K562 (cell line): ENCODE data around the gene NUP62. TPM values are rescaled to one million over a fixed set of nuclear protein-coding genes. Genes with fewer than 3 reads are reported as not detected.
A peak's percentile ranks its signal among the peaks of the same experiment; 100 is the strongest.

ENCODE experiments used
- C11orf30 ChIP-seq: fragments of 450-650 bp; IDR thresholded peaks from 2 replicates; pipeline ENCODE4 v1.6.1; 2016; ENCODE audit warnings: low read depth, mild to moderate bottlenecking
- COPS2 ChIP-seq: fragments of 450-650 bp; conservative IDR thresholded peaks from 2 replicates; pipeline ENCODE4 v1.6.1; 2016; ENCODE audit warnings: mild to moderate bottlenecking, moderate library complexity
- CREM ChIP-seq: IDR thresholded peaks from 2 replicates; pipeline ENCODE4 v1.6.1; 2014; ENCODE audit warnings: antibody characterized with exemption, low read depth
- FOXM1 ChIP-seq, 2 experiments: fragments of 450-650 bp in 1 of 2; sonication (generic) in 1 of 2; formaldehyde crosslinking in 1 of 2; IDR thresholded peaks; 2 replicates each; pipeline versions ENCODE4 v1.6.1 to v1.9.0; 2017 to 2022; ENCODE audit warnings: low read depth in 2 of 2, mild to moderate bottlenecking in 2 of 2, missing genetic modification reagents in 1 of 2, moderate library complexity in 1 of 2
- HDAC2 ChIP-seq: fragments of 450-650 bp; IDR thresholded peaks from 2 replicates; pipeline ENCODE4 v1.6.1; 2016; ENCODE audit warnings: mild to moderate bottlenecking
- HDAC8 ChIP-seq: fragments of 450-650 bp; IDR thresholded peaks from 2 replicates; pipeline ENCODE4 v1.6.1; 2016; ENCODE audit warnings: mild to moderate bottlenecking, missing genetic modification characterization, moderate library complexity, missing compliant biosample characterization
- HMGXB4 ChIP-seq: sonication (generic); formaldehyde crosslinking; IDR thresholded peaks from 2 replicates; pipeline ENCODE4 v1.8.1; 2023; ENCODE audit warnings: mild to moderate bottlenecking, missing genetic modification reagents
- IFI16 ChIP-seq: fragments of 250-450 bp; sonication (Bioruptor Pico); IDR thresholded peaks from 2 replicates; pipeline ENCODE4 v2.1.2; 2022; ENCODE audit warnings: mild to moderate bottlenecking, inconsistent platforms
- MLX ChIP-seq, 2 experiments: fragments of 450-650 bp in 1 of 2; sonication (generic) in 1 of 2; formaldehyde crosslinking; conservative IDR thresholded peaks; 2 replicates each; pipeline versions ENCODE4 v1.4.0 to v1.8.1; 2020 to 2022; ENCODE audit warnings: mild to moderate bottlenecking in 1 of 2, missing genetic modification reagents in 1 of 2
- POLR2A ChIP-seq: fragments of 450-650 bp; conservative IDR thresholded peaks from 2 replicates; pipeline ENCODE4 v1.6.1; 2016
- RFX1 ChIP-seq: fragments of 450-650 bp; IDR thresholded peaks from 2 replicates; pipeline ENCODE4 v1.6.1; 2016; ENCODE audit warnings: mild to moderate bottlenecking, moderate library complexity
- TCFL5 ChIP-seq: fragments of 250-450 bp; sonication (Bioruptor Pico); conservative IDR thresholded peaks from 2 replicates; pipeline ENCODE4 v1.6.1; 2021; ENCODE audit warnings: mild to moderate bottlenecking, moderate library complexity, matching md5 sums
- XRCC5 ChIP-seq: fragments of 200-400 bp; formaldehyde crosslinking; IDR thresholded peaks from 2 replicates; pipeline ENCODE4 v1.6.1; 2017; ENCODE audit warnings: low read depth, mild to moderate bottlenecking, low read length
- YY1 ChIP-seq, 3 experiments: IDR thresholded peaks; 2 replicates each; pipeline ENCODE4 v1.6.1; 2011; ENCODE audit warnings: low read length in 2 of 3, mild to moderate bottlenecking in 2 of 3, moderate library complexity in 2 of 3, borderline replicate concordance in 1 of 3, control low read depth in 1 of 3, low read depth in 1 of 3; ENCODE audit not compliant: insufficient read depth in 3 of 3, insufficient replicate concordance in 2 of 3, control insufficient read depth in 1 of 3, insufficient read length in 1 of 3; ENCODE audit errors: extremely low read depth in 1 of 3
- ZBTB1 ChIP-seq: sonication (generic); formaldehyde crosslinking; IDR thresholded peaks from 2 replicates; pipeline ENCODE4 v1.8.1; 2023; ENCODE audit warnings: missing genetic modification reagents, low read depth, mild to moderate bottlenecking, borderline replicate concordance
- ZBTB11 ChIP-seq, 3 experiments: fragments of 200-800 bp in 1 of 3; fragments of 250-450 bp in 1 of 3; fragments of 450-650 bp in 1 of 3; sonication (Bioruptor Pico) in 1 of 3; sonication (Bioruptor generic) in 1 of 3; formaldehyde crosslinking in 1 of 3; IDR thresholded peaks; 2 replicates each; pipeline versions ENCODE4 v1.6.1 to v1.8.0; 2016 to 2022; ENCODE audit warnings: mild to moderate bottlenecking in 2 of 3, missing genetic modification characterization in 2 of 3, missing compliant biosample characterization in 1 of 3, moderate library complexity in 1 of 3
- ZC3H11A ChIP-seq: IDR thresholded peaks from 2 replicates; pipeline ENCODE4 v1.6.1; 2012; ENCODE audit warnings: low read depth, low read length, improper control_type of control experiment
- ZNF217 ChIP-seq: sonication (generic); formaldehyde crosslinking; IDR thresholded peaks from 2 replicates; pipeline ENCODE4 v1.8.0; 2022; ENCODE audit warnings: mild to moderate bottlenecking, missing genetic modification reagents
- polyA plus RNA-seq, 8 experiments: library from polyadenylated mRNA; depleted of rRNA in 4 of 8; stranded (reverse) in 5 of 8; unstranded in 3 of 8; fragments of >200 nt; fragmentation: Nextera tagmentation in 2 of 8; fragmentation: Illumina TruSeq in 1 of 8; extraction: Ambion mirVana in 2 of 8; extraction: Trizol in 1 of 8; gene quantifications; 2 replicates each; pipeline versions ENCODE4 v1.2.1 to v1.2.3, GENCODE V29; 2011 to 2014; ENCODE audit warnings: inconsistent platforms in 1 of 8, missing spikeins in 1 of 8
- total RNA-seq, 7 experiments: library from RNA; depleted of rRNA in 6 of 7; stranded (reverse); fragments of >200 nt in 6 of 7; fragmentation: Illumina TruSeq in 2 of 7; extraction: Trizol in 2 of 7; gene quantifications; 2 replicates each; pipeline versions ENCODE4 v1.2.1 to v1.2.3, GENCODE V29; 2011 to 2021; ENCODE audit warnings: low replicate concordance in 1 of 7
- TF ChIP-seq, protein P1 (sequence below): fragments of 250-450 bp; sonication (Bioruptor Pico); IDR thresholded peaks from 2 replicates; pipeline ENCODE4 v1.8.0; 2022; ENCODE audit warnings: inconsistent platforms, mild to moderate bottlenecking, moderate library complexity, borderline replicate concordance

Gene NUP62
- total and polyA plus RNA-seq, 9 of the 15 experiments (the other 6 are each of a cell fraction or from before 2014, with no cell fraction given): 16.9 to 109 (median 66.0) TPM

DNA sequence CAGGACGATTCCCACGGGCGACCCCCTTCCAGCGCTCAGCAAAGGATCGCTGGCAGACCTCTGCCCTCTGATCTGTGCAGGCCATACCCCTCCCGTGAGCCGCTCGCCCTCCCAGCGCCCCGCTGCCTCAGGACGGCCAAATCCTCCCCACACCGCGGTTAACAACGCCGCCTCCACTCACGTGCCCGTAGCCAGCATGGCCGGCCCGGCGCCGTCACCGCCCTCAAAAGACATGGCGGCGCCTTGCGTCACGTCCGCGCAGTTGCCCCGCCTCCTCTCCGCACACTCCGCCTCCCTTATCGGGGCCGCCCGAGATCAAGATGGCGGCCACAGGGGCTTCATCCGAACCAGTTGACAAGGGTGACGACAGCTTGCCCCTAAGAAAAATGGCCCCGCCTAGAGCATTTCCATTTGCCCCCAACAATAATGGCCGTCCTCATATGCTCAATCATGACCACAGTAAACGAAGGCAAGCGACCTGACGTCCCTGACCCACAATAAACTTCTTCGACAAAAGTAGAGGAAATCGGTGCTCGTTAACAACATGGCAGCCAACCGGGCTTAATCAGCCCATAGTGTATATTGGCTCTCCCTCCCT lies 52.8 kb downstream of the NUP62 start (continued):
- 0 out of 2 replicates have a peak, but pooled peaks have one; percentile 62 for TF ChIP-seq HMGXB4 (CRISPR knock-in tag)
- no peak for TF ChIP-seq ZC3H11A
- TF ChIP-seq IFI16 (CRISPR knock-in tag): no peak
- TF ChIP-seq HDAC8 (tag): 0 out of 2 replicates have a peak, but pooled peaks have one; percentile 17
- TF ChIP-seq COPS2: no peak
- TF ChIP-seq RFX1: no peak
- TF ChIP-seq ZBTB1: no peak
- TF ChIP-seq MLX (CRISPR knock-in tag; conservative IDR thresholded peaks at IDR 0.05): no peak; a peak in 1 of 4 replicates
- TF ChIP-seq ZNF217 (CRISPR knock-in tag): no peak
- TF ChIP-seq FOXM1 (IDR thresholded peaks at IDR 0.05; ENCODE audit: low read depth): 0 out of 2 replicates have a peak, but pooled peaks have one; percentile 32
- TF ChIP-seq FOXM1 (CRISPR knock-in tag; IDR thresholded peaks at IDR 0.05; ENCODE audit: low read depth): no peak
- TF ChIP-seq YY1 (IDR thresholded peaks at IDR 0.05; ENCODE audit: borderline replicate concordance in 1 of 3, control insufficient read depth in 1 of 3, extremely low read depth in 1 of 3, insufficient read depth in 3 of 3, insufficient read length in 1 of 3, insufficient replicate concordance in 2 of 3, low read depth in 1 of 3, low read length in 2 of 3): peak; percentile 99 to 100 (median 99)
- TF ChIP-seq C11orf30: peak; percentile 78
- TF ChIP-seq ZBTB11 (CRISPR knock-in tag; IDR thresholded peaks at IDR 0.05): peak in 1 of 3 experiments; percentile 60; a peak in 1 of 6 replicates
- TF ChIP-seq CREM: peak; percentile 98
- 0 out of 2 replicates have a peak, but pooled peaks have one; percentile 39 for TF ChIP-seq TCFL5 (CRISPR knock-in tag)
- TF ChIP-seq HDAC2: 0 out of 2 replicates have a peak, but pooled peaks have one; percentile 17
- TF ChIP-seq XRCC5: peak; percentile 68; the same call in 1 of the 2 replicates
- TF ChIP-seq, protein P1, sequence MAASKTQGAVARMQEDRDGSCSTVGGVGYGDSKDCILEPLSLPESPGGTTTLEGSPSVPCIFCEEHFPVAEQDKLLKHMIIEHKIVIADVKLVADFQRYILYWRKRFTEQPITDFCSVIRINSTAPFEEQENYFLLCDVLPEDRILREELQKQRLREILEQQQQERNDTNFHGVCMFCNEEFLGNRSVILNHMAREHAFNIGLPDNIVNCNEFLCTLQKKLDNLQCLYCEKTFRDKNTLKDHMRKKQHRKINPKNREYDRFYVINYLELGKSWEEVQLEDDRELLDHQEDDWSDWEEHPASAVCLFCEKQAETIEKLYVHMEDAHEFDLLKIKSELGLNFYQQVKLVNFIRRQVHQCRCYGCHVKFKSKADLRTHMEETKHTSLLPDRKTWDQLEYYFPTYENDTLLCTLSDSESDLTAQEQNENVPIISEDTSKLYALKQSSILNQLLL: no peak
- peak; percentile 44 for TF ChIP-seq POLR2A
